Retina (tissue), 1 donor: ENCODE data around the gene CHN1.
A peak's percentile ranks its signal among the peaks of the same experiment; 100 is the strongest.

ENCODE experiments used
- DNase-seq: peaks from one replicate; pipeline ENCODE4 v3.0.0-alpha.2; 2016

Gene CHN1

GRCh38 chr2:174759381-174760065 lies 245.7 kb downstream of the CHN1 start:
- no peak for DNase-seq

- no peak for DNase-seq
These were observed 248.4 kb downstream of the CHN1 start for GRCh38 chr2:174756743-174757142.

GRCh38 chr2:174753038-174753633 lies 252.0 kb downstream of the CHN1 start:
- DNase-seq: no peak

GRCh38 chr2:174752403-174753037 lies 252.7 kb downstream of the CHN1 start:
- DNase-seq: no peak

GRCh38 chr2:174750923-174751441 lies 254.2 kb downstream of the CHN1 start:
- no peak for DNase-seq

- no peak for DNase-seq
These were observed 255.4 kb downstream of the CHN1 start for GRCh38 chr2:174749793-174750192.

GRCh38 chr2:174748948-174749347 lies 256.2 kb downstream of the CHN1 start:
- DNase-seq: peak; percentile 67
